ENCODE measurements around the gene TRAPPC10. TPM values are rescaled to one million over a fixed set of nuclear protein-coding genes. Genes with fewer than 3 reads are reported as not detected.

TRAPPC10 gene
- total RNA-seq, 4 donors from 2014 or later = 17.8 to 58.1 (median 32.4) TPM

- Histone ChIP-seq H3K4me3 (no peak overlapping the region), H3K27me3 (no peaks in the 10 kb centered on the region), H3K9me3 (no peaks in the 10 kb centered on the region), H3K27ac (no peak overlapping the region), H3K4me1 (peaks cover 0 to 13% (median 0%) of the 10 kb centered on the region in 3 donors), H3K36me3 (peaks cover 0 to 67% of the 10 kb centered on the region in 2 donors)
- ATAC-seq = no peak
- WGBS, 2 donors (ENCODE audit: low coverage in 1 of 2) = 92 to 100% methylated on average over 7 to 15 of the region's 32 CpGs
- no peak for TF ChIP-seq POLR2AphosphoS5 (IDR thresholded peaks at IDR 0.05)
- TF ChIP-seq, protein P1, sequence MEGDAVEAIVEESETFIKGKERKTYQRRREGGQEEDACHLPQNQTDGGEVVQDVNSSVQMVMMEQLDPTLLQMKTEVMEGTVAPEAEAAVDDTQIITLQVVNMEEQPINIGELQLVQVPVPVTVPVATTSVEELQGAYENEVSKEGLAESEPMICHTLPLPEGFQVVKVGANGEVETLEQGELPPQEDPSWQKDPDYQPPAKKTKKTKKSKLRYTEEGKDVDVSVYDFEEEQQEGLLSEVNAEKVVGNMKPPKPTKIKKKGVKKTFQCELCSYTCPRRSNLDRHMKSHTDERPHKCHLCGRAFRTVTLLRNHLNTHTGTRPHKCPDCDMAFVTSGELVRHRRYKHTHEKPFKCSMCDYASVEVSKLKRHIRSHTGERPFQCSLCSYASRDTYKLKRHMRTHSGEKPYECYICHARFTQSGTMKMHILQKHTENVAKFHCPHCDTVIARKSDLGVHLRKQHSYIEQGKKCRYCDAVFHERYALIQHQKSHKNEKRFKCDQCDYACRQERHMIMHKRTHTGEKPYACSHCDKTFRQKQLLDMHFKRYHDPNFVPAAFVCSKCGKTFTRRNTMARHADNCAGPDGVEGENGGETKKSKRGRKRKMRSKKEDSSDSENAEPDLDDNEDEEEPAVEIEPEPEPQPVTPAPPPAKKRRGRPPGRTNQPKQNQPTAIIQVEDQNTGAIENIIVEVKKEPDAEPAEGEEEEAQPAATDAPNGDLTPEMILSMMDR (IDR thresholded peaks at IDR 0.05) = no peak
- no peak for TF ChIP-seq EP300 (IDR thresholded peaks at IDR 0.05)
- TF ChIP-seq POLR2A (IDR thresholded peaks at IDR 0.05) = no peak
Observed at GRCh38 chr21:43982489-43983078, 29.5 kb upstream of the TRAPPC10 start.

DNA sequence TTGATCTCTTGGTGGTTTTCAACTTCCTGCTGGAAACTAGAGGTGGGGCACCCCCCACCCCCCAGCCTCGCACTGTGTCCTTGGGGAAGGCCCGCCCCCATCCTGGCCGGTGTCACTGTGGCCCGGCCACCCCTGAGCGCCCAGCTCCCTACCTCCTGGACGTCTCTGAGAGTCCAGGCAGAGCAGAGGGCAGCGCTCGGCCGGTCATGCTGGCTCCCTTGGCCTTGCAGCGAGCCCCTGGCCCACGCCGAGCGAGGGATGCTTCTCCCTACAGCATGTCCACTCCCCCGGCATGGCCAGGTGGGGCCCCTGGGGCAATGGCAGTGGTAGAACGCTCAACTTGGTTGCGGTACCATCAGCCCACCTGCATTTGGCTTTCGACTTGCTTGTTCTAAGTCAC is 28.7 kb upstream of the TRAPPC10 start:
- no peaks in the 10 kb centered on the region for H3K27me3 ChIP-seq
- no peak overlapping the region for H3K4me3 ChIP-seq
- H3K9me3 ChIP-seq = no peaks in the 10 kb centered on the region
- H3K27ac ChIP-seq = no peak overlapping the region
- no peak for ATAC-seq
- peaks cover 0 to 59% of the 10 kb centered on the region in 2 donors for H3K36me3 ChIP-seq
- H3K4me1 ChIP-seq = peaks cover 0 to 13% (median 0%) of the 10 kb centered on the region in 3 donors
- TF ChIP-seq, protein P1 (IDR thresholded peaks at IDR 0.05) = no peak
- TF ChIP-seq POLR2A (IDR thresholded peaks at IDR 0.05) (no peak), POLR2AphosphoS5 (IDR thresholded peaks at IDR 0.05) (no peak), EP300 (IDR thresholded peaks at IDR 0.05) (no peak)
- WGBS, 2 donors (ENCODE audit: low coverage in 1 of 2) = 70 to 100% methylated on average over 2 to 3 of the region's 17 CpGs

DNA sequence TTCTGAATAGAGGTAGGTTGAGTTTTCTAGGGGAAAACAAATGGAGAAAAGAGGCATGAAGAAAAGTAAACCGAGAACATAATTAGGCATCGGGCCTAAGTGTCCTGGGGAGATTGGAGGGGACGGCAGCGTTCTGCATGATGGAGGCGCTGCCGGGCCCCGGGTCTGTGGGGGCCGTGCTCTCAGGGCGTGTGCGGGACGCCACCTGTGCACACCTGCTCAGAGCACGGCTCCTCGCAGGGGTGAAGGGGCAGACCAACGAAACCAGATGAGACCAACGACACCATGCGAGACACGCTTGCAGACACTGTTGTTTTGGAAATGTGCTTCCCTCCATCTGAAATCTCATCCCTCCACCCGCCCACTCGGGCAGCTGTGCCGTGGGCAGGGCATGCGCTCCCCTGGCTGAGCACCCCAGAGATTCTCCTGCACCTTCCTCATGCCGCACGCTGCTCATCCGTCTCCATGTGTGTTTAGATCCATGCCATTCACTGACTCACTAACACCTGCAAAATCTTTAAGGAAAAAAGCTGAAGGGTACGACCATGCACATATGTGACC is 28.2 kb upstream of the TRAPPC10 start:
- H3K27me3 ChIP-seq = no peaks in the 10 kb centered on the region
- H3K4me1 ChIP-seq = peaks cover 0 to 13% (median 0%) of the 10 kb centered on the region in 3 donors
- H3K9me3 ChIP-seq = no peaks in the 10 kb centered on the region
- peaks cover 0 to 54% of the 10 kb centered on the region in 2 donors for H3K36me3 ChIP-seq
- ATAC-seq = no peak
- H3K4me3 ChIP-seq = no peak overlapping the region
- WGBS, 2 donors (ENCODE audit: low coverage in 1 of 2) = 82 to 84% methylated on average over 17 to 18 of the region's 25 CpGs
- no peak for TF ChIP-seq POLR2AphosphoS5 (IDR thresholded peaks at IDR 0.05)
- H3K27ac ChIP-seq = no peak overlapping the region

GRCh38 chr21:43984905-43985689 is 27.0 kb upstream of the TRAPPC10 start:
- Histone ChIP-seq H3K36me3 (peaks cover 0 to 44% of the 10 kb centered on the region in 2 donors), H3K4me1 (peaks cover 0 to 13% (median 0%) of the 10 kb centered on the region in 3 donors), H3K27me3 (no peaks in the 10 kb centered on the region), H3K27ac (no peak overlapping the region), H3K9me3 (no peaks in the 10 kb centered on the region), H3K4me3 (no peak overlapping the region)
- 78 to 81% methylated on average over 13 to 14 of the region's 31 CpGs for WGBS, 2 donors (ENCODE audit: low coverage in 1 of 2)
- TF ChIP-seq, protein P1 (IDR thresholded peaks at IDR 0.05) = no peak
- TF ChIP-seq POLR2AphosphoS5 (IDR thresholded peaks at IDR 0.05) (no peak), POLR2A (IDR thresholded peaks at IDR 0.05) (no peak), EP300 (IDR thresholded peaks at IDR 0.05) (no peak)
- no peak for ATAC-seq

DNA sequence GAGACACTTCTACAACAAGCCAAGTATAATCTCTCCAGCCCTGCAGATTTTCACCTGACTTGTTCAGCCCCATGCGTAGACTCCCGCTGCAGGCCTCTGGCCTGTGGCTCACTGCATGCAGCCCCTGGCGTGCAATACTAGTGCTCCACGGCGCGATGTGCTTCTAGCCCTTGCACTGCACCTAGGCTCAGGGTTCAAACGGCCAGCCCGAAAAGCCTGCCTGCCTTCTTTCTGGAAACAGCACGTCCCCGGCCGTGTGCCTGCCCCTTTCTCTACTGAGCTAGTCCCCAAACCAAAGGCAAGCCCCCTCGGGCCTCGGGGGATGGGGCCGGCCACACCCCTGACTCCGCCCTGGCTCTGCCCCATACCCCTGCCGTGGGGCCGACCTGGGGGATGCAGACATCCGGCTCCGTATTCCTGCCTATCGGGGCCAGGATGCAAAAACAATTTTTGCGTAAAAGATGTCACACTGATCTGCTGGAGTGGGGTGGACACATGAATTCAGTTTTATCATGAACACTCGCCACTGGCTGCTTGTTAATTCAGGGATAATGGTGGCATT is 26.3 kb upstream of the TRAPPC10 start:
- no peak for ATAC-seq
- Histone ChIP-seq H3K27me3 (no peaks in the 10 kb centered on the region), H3K27ac (no peak overlapping the region), H3K36me3 (peaks cover 0 to 37% of the 10 kb centered on the region in 2 donors), H3K4me1 (peaks cover 0 to 13% (median 0%) of the 10 kb centered on the region in 3 donors), H3K4me3 (no peak overlapping the region), H3K9me3 (no peaks in the 10 kb centered on the region)
- TF ChIP-seq POLR2AphosphoS5 (IDR thresholded peaks at IDR 0.05) = no peak
- TF ChIP-seq EP300 (IDR thresholded peaks at IDR 0.05) = no peak
- TF ChIP-seq, protein P1 (IDR thresholded peaks at IDR 0.05) = no peak
- no peak for TF ChIP-seq POLR2A (IDR thresholded peaks at IDR 0.05)
- 19 to 26% methylated on average over 10 to 11 of the region's 22 CpGs for WGBS, 2 donors (ENCODE audit: low coverage in 1 of 2)
